Stimulated activated CD4-positive, alpha-beta T cell treated with anti-CD3 and anti-CD28 coated beads, TNF-alpha, amount 100 ng/mL, for 1 hour (primary cell): ENCODE data around the gene FBN3.

Experiments
- DNase-seq, 3 donors: peaks; one replicate each; pipeline ENCODE4 v3.0.0-alpha.2; 2020; ENCODE audit warnings: low read depth in 3 of 3, low spot score in 1 of 3

Gene FBN3

DNA sequence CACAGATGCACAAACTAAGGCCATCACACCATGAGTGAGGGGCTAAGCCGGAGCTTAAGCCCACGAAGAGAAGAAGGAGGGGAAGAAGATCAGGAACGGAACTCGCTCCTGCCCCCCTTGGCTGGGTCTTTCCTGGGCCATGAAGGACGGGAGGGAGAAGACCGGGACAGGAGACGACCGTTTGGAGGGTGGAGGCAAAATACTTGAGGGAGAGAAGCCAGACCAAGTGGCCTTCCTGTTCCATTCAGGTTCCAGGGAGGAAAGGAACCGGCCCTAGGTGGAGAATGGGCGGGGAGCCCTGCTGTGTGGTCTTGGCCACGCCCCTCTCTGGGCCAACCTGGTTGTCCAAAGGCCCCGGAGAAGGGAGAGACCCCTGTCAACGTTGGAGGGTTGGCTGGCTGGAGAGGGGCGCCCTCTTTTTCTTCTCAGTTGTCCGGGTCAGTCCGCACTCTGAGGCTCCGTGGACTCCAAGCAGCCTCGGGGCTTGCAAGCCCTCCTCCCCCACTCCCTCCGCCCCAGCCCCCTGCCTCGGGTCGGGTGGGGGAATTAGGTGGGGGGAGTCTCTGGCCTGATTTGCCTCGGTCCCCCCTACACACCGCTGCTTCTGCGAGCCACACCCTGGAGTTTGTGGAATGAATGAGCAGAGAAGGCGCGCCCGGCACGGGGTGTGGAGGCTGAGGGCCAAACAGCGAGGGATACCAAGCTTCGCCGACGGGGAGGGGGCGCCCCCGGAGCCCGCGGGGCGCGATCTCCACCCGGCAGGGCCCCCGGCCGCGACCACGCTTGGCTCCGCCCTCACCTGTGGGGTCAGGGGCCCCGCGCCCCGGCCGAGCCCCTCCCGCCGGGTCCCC, 757 bp downstream of the FBN3 start:
- DNase-seq: no peak

DNA sequence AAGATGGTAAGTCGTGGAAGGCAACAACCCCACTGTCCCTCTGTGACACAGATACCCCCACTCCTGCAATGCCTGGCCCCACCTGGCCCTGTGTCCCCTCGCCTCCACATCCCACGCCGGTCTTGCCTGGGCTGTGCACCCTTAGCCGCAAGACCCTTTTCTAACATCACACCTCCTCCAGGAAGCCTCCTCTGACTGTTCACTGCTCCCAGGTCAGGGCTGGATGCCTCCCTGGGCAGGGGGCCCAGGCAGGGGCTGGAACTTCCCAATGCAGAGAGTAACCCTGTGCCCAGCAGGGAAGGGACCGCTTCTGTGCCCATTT, 1.3 kb downstream of the FBN3 start:
- DNase-seq: no peak

DNA sequence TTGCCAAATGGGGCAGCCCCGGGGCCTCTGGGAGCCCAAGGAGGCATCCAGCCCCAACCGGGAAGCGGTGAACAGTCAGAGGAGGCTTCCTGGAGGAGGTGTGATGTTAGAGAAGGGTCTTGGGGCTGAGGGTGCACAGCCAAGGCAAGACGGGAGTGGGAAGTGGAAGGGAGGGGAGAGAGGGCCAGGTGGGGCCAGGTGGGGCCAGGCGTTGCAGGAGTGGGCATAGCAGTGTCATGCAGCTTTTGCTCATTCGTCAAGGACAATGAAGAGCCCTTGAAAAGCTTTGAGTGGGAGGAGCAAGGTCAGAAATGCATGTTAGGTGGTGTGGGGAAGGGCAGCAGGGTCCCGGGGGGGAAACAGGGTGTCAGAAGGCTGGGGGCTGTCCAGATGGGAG, 1.8 kb downstream of the FBN3 start:
- no peak for DNase-seq

GRCh38 chr19:8146877-8147581, 2.4 kb downstream of the FBN3 start:
- no peak for DNase-seq

DNA sequence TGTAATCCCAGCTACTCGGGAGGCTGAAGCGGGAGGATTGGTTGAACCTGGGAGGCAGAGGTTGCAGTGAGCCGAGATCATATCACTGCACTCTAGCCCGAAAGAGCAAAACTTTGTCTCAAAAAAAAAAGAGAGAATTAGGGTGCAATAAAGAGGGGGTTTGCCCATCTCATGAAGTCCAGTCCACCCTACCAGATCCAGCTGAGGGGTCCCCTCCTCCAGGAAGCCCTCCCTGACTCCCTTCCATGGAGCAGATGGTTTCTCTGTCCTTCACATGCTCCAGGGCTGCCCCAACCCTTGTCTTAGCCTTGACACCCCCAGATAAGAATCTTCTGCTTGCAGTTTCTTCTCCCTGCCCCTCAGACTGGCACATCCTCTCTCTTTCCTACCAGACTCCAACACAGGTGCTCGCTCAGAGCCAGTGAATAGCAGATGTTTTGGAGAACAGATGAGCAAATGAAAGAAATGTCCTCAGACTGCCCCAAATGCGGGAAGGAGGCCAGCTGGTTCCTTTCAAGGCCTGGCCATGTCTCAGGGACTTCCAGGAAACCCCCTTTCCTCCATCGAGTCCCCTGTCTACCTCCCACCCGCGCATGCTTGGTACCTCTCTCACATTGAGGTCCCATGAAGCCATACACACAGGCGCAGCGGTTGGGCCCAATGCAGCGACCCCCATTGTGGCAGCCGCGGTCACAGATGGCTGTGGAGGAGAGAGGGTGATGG, 5.0 kb downstream of the FBN3 start:
- no peak for DNase-seq

DNA sequence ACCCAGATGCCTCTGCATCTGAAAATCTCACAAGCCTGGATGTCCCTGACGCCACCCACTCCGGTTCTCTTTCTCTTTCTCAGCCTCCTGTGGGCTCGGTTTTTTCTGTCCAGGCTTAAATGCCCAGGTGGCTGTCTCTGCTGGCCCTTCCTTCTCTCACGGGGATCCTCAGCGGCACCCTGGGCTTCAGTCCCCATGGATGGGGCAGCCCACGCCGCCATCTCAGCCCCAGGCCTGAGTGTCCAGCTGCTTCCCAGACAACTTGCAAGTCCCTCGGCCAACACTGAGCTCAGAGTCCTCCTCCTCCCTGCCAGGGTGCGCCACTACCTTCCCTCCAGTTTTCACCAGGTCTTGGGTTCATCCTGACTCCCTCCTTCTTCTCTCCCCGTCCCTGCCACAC, 6.4 kb downstream of the FBN3 start:
- DNase-seq: no peak

GRCh38 chr19:8142513-8142900, 6.9 kb downstream of the FBN3 start:
- no peak for DNase-seq

- DNase-seq: no peak
These were observed 7.5 kb downstream of the FBN3 start for GRCh38 chr19:8141726-8142512.

- DNase-seq: no peak
These were observed 11.2 kb downstream of the FBN3 start for GRCh38 chr19:8138201-8138600.

- no peak for DNase-seq
These were observed 12.0 kb downstream of the FBN3 start for GRCh38 chr19:8137425-8137824.

- DNase-seq: no peak
These were observed 13.3 kb downstream of the FBN3 start for GRCh38 chr19:8135946-8136618.

- no peak for DNase-seq
These were observed 16.4 kb downstream of the FBN3 start for GRCh38 chr19:8132858-8133458.

DNA sequence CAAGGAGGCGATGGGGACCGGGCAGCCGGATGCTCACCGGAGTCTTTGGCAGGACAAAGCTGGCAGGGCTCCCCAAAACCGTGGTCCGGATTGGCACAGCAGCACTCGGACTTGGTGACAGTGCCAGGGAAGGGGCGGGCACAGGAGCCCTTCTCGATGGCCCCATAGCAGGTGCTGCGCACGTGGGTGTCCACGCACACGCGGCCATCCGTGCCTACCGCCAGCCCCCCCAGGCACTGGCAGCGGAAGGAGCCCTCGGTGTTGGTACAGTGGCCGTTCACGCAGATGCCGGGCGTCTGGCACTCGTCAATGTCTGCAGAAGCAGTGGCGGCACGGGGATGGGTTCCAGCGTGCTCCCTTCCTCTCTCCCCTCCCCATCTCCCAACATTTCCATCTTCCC, 17.9 kb downstream of the FBN3 start:
- DNase-seq: no peak

DNA sequence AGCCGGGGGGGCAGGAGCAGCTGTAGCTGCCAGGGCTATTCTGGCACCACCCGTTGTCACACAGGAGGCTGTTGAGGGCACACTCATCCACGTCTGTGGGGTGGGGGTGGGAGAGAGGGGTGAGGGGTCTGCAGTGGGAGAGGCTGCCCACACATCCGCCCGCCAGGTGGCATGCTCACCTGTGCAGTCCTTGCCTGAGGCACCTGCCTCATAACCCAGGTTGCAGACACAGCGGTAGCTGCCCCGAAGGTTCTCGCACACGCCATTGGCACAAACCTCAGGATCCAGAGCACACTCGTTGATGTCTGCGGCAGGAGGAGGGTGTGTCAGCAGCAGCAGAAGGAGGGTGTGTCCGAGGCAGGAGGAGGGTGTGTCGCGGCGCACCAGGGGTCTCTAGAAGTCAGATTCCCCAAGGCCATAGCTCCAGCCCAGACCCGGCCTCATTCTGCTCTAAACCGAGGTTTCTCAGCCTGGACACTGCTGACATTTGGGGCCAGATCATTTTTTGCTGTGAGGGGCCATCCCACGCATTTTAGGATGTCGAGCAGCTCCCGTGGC, 20.3 kb downstream of the FBN3 start:
- DNase-seq: no peak

DNA sequence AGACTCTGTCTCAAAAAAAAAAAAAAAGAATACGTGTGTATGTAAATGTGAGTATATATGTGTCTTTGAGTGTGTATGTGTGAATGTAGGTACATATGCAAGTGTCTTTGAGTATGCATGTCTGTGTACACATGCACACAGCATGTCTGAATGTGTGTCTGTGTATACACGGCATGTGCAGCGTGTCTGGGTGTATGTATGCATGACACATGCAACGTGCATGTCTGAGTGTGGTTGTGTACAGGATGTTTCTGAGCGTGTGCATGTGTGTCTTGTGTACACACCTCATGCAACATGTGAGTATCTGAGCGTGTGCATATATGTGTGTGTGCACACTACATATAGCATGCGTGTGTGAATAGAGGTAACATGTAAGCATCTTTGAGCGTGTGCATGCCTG, 20.8 kb downstream of the FBN3 start:
- DNase-seq: no peak

DNA sequence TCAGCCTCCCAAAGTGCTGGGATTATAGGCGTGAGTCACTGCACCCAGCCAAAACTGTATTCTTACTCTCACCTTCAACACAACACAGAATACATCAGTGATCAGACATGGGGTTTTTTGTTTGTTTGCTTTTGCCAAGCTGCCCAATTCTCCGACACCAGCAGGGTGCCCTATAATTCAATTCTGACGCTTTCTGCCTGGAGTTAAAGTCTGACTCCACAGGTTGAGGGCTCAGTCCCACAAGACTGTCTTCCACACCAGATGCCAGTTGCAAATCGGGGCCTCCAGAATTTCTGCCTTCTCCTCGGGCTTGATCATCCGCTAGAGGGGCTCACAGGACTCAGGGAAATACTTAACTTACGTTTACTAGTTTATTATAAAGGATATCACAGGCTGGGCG, 22.1 kb downstream of the FBN3 start:
- DNase-seq: no peak

DNA sequence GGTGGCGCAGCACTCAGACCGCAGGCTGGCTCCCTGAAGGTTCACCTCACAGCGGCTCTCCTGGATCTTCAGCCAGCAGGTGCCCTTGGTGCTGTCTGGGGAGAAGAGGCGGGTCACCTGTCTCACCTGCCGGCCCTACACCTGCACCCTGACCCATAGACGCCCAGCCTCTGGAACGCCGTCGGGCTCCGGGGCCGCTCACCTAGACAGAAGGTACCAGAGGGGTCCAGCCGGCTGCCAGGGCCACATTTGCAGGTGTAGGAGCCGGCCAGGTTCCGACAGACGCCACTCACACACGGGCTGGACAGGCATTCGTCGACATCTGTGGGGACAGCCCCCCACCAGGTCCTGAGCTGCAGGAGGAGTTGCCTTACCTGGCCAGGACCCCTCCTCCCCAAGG, 22.9 kb downstream of the FBN3 start:
- no peak for DNase-seq

DNA sequence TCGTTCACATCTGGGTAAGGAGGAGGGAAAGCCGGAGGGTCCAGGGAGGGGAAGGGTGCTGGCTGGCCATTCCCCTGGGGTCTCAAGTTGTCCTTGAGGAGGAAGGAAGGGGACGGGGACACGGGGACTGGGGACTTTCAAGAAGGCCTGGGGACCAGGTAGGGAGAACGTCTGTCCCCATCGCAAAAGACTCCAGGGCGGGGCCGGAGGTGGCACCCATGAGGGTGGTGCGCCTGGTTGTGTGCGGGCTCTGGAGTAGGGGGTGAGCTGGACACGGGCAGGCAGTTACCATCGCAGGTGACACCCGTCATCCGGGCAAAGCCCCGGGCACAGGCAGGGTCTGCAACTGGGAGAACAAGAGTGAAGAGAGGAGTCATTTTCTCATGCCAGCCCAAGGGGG, 23.4 kb downstream of the FBN3 start:
- no peak for DNase-seq

GRCh38 chr19:8123683-8124082, 25.7 kb downstream of the FBN3 start:
- DNase-seq: no peak
